ENCODE measurements around the gene SLC29A3. TPM values are rescaled to one million over a fixed set of nuclear protein-coding genes. Genes with fewer than 3 reads are reported as not detected.

SLC29A3 gene
- polyA plus RNA-seq, 1 of the 3 experiments (the other 2 are of a cell fraction), result 3.8 TPM

- no peak overlapping the region for H3K4me2 ChIP-seq
- H3K79me2 ChIP-seq (ENCODE audit: insufficient read depth), result no peaks in the 10 kb centered on the region
- TF ChIP-seq IRF3 (IDR thresholded peaks at IDR 0.05; ENCODE audit: low read depth, low read length) (no peak), CHD2 (IDR thresholded peaks at IDR 0.05; ENCODE audit: low read length, partially characterized antibody) (no peak), CTCF (IDR thresholded peaks at IDR 0.05) (no peak), ELF1 (IDR thresholded peaks at IDR 0.05) (no peak), TEAD4 (IDR thresholded peaks at IDR 0.05; ENCODE audit: borderline replicate concordance, insufficient read depth) (no peak), NFIC (IDR thresholded peaks at IDR 0.05; ENCODE audit: borderline replicate concordance) (no peak), NRF1 (IDR thresholded peaks at IDR 0.05; ENCODE audit: low read depth, low read length) (no peak), RFX5 (IDR thresholded peaks at IDR 0.05; ENCODE audit: low read length) (no peak), EZH2phosphoT487 (IDR thresholded peaks at IDR 0.05; ENCODE audit: borderline replicate concordance, low read depth) (no peak), USF2 (IDR thresholded peaks at IDR 0.05; ENCODE audit: borderline replicate concordance, low read depth, low read length) (no peak), GATA2 (CRISPR knock-in tag; IDR thresholded peaks at IDR 0.05) (no peak), MXI1 (IDR thresholded peaks at IDR 0.05; ENCODE audit: low read depth, low read length) (no peak), ZBTB33 (IDR thresholded peaks at IDR 0.05; ENCODE audit: borderline replicate concordance, low read depth) (no peak), MAX (IDR thresholded peaks at IDR 0.05; ENCODE audit: low read depth) (no peak), PBX3 (IDR thresholded peaks at IDR 0.05) (no peak), SMC3 (IDR thresholded peaks at IDR 0.05; ENCODE audit: low read depth, low read length) (no peak)
- 69% methylated on average over 6 of the region's 10 CpGs for WGBS (ENCODE audit: low lambda C conversion rate)
- DNase-seq, result no peak
- ChIA-PET POLR2A (no interaction called here), CTCF (interaction anchor here (0.9 to 12.4 kb wide), 2 partner anchors 25 to 26 kb away, joined by 3 to 99 read pairs; partner anchors contain the start of gene SLC29A3)
- H3K9ac ChIP-seq, result no peak overlapping the region
- H3F3A ChIP-seq (replicated peaks; ENCODE audit: insufficient read depth), result no peaks in the 10 kb centered on the region
- H3K4me1 ChIP-seq (ENCODE audit: control insufficient read depth in 1 of 2, insufficient read depth in 2 of 2, low read depth in 1 of 2, low read length in 1 of 2), result peaks cover 0 to 10% of the 10 kb centered on the region in 2 experiments; a peak in 1 of 4 replicates
- no peak overlapping the region for H3K27ac ChIP-seq (ENCODE audit: low read depth in 2 of 2, low read length in 1 of 2)
- peaks cover 0 to 2% of the 10 kb centered on the region in 2 experiments for H3K36me3 ChIP-seq (replicated peaks in 1 of 2; ENCODE audit: control insufficient read depth in 1 of 2, insufficient read depth in 2 of 2, low read length in 1 of 2)
- no peak overlapping the region for H2AFZ ChIP-seq (ENCODE audit: low read depth)
- no peaks in the 10 kb centered on the region for H3K9me3 ChIP-seq
- no peaks in the 10 kb centered on the region for H3K27me3 ChIP-seq (ENCODE audit: insufficient read depth)
- no peak overlapping the region for H3K4me3 ChIP-seq (ENCODE audit: low read depth in 2 of 2, low read length in 1 of 2)
- H3K9me2 ChIP-seq, result no peaks in the 10 kb centered on the region
- no peaks in the 10 kb centered on the region for H4K20me1 ChIP-seq (ENCODE audit: insufficient read depth)
Measured at GRCh38 chr10:71345694-71346093, 26.6 kb downstream of the SLC29A3 start.

Data from SK-N-SH (cell line).